Neutrophil (primary cell): ENCODE measurements around the gene ZNHIT3.
"Not testable (repeated sequence)": the region's sequence is repeated elsewhere in the genome, so short reads cannot be mapped to it uniquely, and the experiment has no call there.

ENCODE experiments used
- H3K27ac ChIP-seq: fragments of 200-600 bp; sonication (generic); 2 replicates; pipeline ENCODE4 v1.5.1; 2016; ENCODE audit warnings: mild to moderate bottlenecking, moderate library complexity
- H3K27me3 ChIP-seq: fragments of 200-600 bp; sonication (generic); 2 replicates; pipeline ENCODE4 v1.6.0; 2016; ENCODE audit warnings: mild to moderate bottlenecking
- H3K36me3 ChIP-seq: fragments of 200-600 bp; sonication (generic); 2 replicates; pipeline ENCODE4 v1.5.1; 2017
- H3K4me1 ChIP-seq, 2 experiments: fragments of 200-600 bp in 1 of 2; sonication (generic) in 1 of 2; 1 replicate in 1 of 2; 2 replicates in 1 of 2; pipeline versions ENCODE4 v1.5.1 to v1.6.1; 2013 to 2016; ENCODE audit warnings: low read depth in 1 of 2, low read length in 1 of 2, mild to moderate bottlenecking in 1 of 2, moderate library complexity in 1 of 2; ENCODE audit not compliant: control insufficient read depth in 1 of 2, insufficient read depth in 1 of 2
- H3K4me3 ChIP-seq, 2 experiments: fragments of 200-600 bp in 1 of 2; sonication (generic) in 1 of 2; 1 replicate in 1 of 2; 2 replicates in 1 of 2; pipeline ENCODE4 v1.5.1; 2013 to 2016; ENCODE audit warnings: low read depth in 1 of 2, low read length in 1 of 2, mild to moderate bottlenecking in 1 of 2, moderate library complexity in 1 of 2
- H3K9me3 ChIP-seq: fragments of 200-600 bp; sonication (generic); 2 replicates; pipeline ENCODE4 v1.5.1; 2016
- CTCF ChIP-seq: fragments of 200-600 bp; sonication (generic); IDR thresholded peaks from 2 replicates; pipeline ENCODE4 v1.5.1; 2016; ENCODE audit warnings: antibody characterized with exemption

ZNHIT3 gene

GRCh38 chr17:36504156-36504545 is 17.7 kb downstream of the ZNHIT3 start:
- peaks cover 83% of the 10 kb centered on the region for H3K36me3 ChIP-seq
- no peaks in the 10 kb centered on the region for H3K27me3 ChIP-seq
- no peak overlapping the region for H3K27ac ChIP-seq
- H3K4me3 ChIP-seq: no peak overlapping the region
- H3K4me1 ChIP-seq: no peaks in the 10 kb centered on the region
- no peak for TF ChIP-seq CTCF
- H3K9me3 ChIP-seq: no peaks in the 10 kb centered on the region

- no peak overlapping the region for H3K4me3 ChIP-seq
- no peaks in the 10 kb centered on the region for H3K9me3 ChIP-seq
- no peaks in the 10 kb centered on the region for H3K27me3 ChIP-seq
- H3K36me3 ChIP-seq: peaks cover 90% of the 10 kb centered on the region
- H3K4me1 ChIP-seq: no peaks in the 10 kb centered on the region
- no peak for TF ChIP-seq CTCF
- H3K27ac ChIP-seq: no peak overlapping the region
Measured at GRCh38 chr17:36505171-36505570, 18.7 kb downstream of the ZNHIT3 start.

- TF ChIP-seq CTCF: no peak
- Histone ChIP-seq H3K36me3 (peaks cover 92% of the 10 kb centered on the region), H3K4me1 (no peaks in the 10 kb centered on the region), H3K27ac (no peak overlapping the region), H3K4me3 (no peak overlapping the region), H3K27me3 (no peaks in the 10 kb centered on the region), H3K9me3 (no peaks in the 10 kb centered on the region)
Measured at GRCh38 chr17:36506249-36506826, 19.9 kb downstream of the ZNHIT3 start.

DNA sequence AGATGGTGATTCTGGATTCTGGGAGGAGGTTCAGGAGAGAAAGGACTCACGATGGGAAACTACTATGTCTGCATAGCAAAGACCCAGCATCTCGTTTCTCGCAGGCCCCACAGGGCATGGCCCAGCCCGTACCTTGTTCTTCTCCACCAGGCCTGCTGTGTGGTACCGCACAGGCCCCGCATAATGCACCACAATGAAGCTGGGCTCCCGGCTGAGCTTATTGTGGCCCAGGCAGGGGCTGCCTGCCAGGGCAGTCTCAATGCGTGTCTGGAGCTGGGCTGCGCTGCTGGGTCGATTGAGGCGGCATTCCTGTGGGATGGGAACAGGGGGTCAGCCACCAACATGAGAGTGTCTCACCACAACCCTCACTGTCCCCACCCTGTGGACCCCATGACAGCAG is 20.4 kb downstream of the ZNHIT3 start:
- Histone ChIP-seq H3K9me3 (no peaks in the 10 kb centered on the region), H3K36me3 (peaks cover 90% of the 10 kb centered on the region), H3K27ac (no peak overlapping the region), H3K4me1 (no peaks in the 10 kb centered on the region), H3K4me3 (no peak overlapping the region), H3K27me3 (no peaks in the 10 kb centered on the region)
- no peak for TF ChIP-seq CTCF

DNA sequence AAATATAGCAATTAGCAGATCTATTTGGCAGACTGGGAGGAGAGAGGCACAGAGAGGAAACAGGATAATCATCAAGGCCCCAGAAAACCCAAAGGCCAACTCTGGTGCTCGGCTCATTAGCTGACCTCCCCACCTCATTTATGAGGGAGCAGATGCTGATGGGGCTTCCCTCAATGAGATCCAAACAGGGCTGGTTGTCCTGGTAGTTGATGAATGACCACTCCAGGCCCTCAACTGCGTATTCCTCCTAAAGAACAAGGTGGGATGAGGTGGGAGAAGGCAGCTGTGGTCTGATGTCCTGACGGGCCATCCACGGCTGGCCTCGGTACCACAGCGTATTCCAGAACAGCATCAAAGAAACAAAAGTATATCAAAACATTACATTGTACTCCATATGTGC is 20.8 kb downstream of the ZNHIT3 start:
- peaks cover 87% of the 10 kb centered on the region for H3K36me3 ChIP-seq
- H3K27ac ChIP-seq: no peak overlapping the region

GRCh38 chr17:36508439-36508838 is 22.0 kb downstream of the ZNHIT3 start:
- not testable (repeated sequence) for H3K27ac ChIP-seq, H3K4me3 ChIP-seq, H3K27me3 ChIP-seq, H3K4me1 ChIP-seq, H3K9me3 ChIP-seq
- H3K36me3 ChIP-seq: peaks cover 87% of the 10 kb centered on the region

More for the DNA sequence above, 20.8 kb downstream of the ZNHIT3 start:
- no peak for TF ChIP-seq CTCF
- Histone ChIP-seq H3K9me3 (no peaks in the 10 kb centered on the region), H3K4me3 (no peak overlapping the region), H3K27me3 (no peaks in the 10 kb centered on the region), H3K4me1 (no peaks in the 10 kb centered on the region)
